ENCODE measurements around the gene PPIE. TPM values are rescaled to one million over a fixed set of nuclear protein-coding genes. Genes with fewer than 3 reads are reported as not detected.
"Not testable (repeated sequence)": the region's sequence is repeated elsewhere in the genome, so short reads cannot be mapped to it uniquely, and the experiment has no call there.

PPIE gene
- total RNA-seq, 1 experiment from 2014 or later, result 45.8 TPM

DNA sequence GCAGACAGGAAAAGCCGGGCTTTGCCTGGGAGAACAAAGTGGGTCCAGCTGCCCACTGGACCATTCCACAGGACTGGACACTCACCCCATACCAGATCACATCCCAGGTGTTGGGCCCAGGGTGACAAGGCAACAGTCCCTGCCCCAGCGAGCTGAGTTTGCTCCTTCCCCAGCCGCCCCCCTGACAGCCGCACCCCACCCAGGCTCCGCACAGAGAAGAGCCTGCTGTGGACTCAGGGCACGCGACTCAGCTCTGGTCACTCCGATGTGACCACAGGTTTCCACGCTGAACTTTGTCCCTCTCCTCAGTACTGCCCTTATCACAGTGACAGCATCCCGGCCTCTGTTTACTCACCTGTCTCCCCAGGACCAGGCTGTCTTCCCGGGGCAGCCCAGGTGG is 48.8 kb downstream of the PPIE start:
- Mint-ChIP-seq H3K27ac (ENCODE audit: low read depth, unreplicated experiment) (no peak overlapping the region), H3K4me3 (ENCODE audit: unreplicated experiment) (peak overlapping the region; percentile 16), H3K4me1 (ENCODE audit: insufficient read depth, unreplicated experiment) (peaks cover 8% of the 10 kb centered on the region), H3K9me3 (ENCODE audit: unreplicated experiment) (no peaks in the 10 kb centered on the region), H3K36me3 (ENCODE audit: insufficient read depth, unreplicated experiment) (no peaks in the 10 kb centered on the region), H3K27me3 (ENCODE audit: insufficient read depth, unreplicated experiment) (no peaks in the 10 kb centered on the region)
- DNase-seq (ENCODE audit: unreplicated experiment), result no peak
- ChIA-PET CTCF (no interaction called here), POLR2A (interaction anchor here (0.8 kb wide), 1 partner anchor 13 kb away, joined by 4 read pairs; no protein-coding TSS in a partner anchor)
- TF ChIP-seq, protein P1, sequence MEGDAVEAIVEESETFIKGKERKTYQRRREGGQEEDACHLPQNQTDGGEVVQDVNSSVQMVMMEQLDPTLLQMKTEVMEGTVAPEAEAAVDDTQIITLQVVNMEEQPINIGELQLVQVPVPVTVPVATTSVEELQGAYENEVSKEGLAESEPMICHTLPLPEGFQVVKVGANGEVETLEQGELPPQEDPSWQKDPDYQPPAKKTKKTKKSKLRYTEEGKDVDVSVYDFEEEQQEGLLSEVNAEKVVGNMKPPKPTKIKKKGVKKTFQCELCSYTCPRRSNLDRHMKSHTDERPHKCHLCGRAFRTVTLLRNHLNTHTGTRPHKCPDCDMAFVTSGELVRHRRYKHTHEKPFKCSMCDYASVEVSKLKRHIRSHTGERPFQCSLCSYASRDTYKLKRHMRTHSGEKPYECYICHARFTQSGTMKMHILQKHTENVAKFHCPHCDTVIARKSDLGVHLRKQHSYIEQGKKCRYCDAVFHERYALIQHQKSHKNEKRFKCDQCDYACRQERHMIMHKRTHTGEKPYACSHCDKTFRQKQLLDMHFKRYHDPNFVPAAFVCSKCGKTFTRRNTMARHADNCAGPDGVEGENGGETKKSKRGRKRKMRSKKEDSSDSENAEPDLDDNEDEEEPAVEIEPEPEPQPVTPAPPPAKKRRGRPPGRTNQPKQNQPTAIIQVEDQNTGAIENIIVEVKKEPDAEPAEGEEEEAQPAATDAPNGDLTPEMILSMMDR (IDR thresholded peaks at IDR 0.05; ENCODE audit: unreplicated experiment), result no peak
- no TSS peak for BruUV-seq (replicated peaks)
- intact Hi-C loops (cut with micrococcal nuclease), result no loop called here

DNA sequence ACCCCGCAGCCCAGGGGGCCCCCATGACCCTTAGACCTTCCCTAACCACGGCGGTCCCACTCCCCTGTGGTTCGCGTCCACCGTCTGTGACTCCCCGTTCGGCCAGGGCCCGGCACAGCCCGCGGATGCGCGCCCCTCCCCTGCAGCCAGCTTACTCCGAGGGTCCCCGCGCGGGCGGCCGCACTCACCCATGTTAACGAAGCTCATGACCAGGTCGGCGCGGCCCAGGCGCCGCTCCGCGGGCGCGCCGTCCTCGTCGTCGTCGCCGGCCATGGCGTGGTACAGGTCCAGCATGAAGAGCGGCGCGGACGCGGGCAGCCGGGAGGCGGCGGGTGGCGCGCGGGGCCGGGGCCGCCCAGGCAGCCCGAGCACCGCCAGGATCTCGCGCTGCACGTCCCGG is 49.3 kb downstream of the PPIE start:
- POLR2A ChIA-PET, result interaction anchor here (1.9 kb wide), 1 partner anchor 49 kb away, joined by 7 read pairs; the partner anchor contains the start of gene PPIE
- H3K27me3 Mint-ChIP-seq (ENCODE audit: insufficient read depth, unreplicated experiment); CTCF ChIA-PET; H3K27ac Mint-ChIP-seq (ENCODE audit: low read depth, unreplicated experiment); H3K36me3 Mint-ChIP-seq (ENCODE audit: insufficient read depth, unreplicated experiment); H3K9me3 Mint-ChIP-seq (ENCODE audit: unreplicated experiment); BruUV-seq (replicated peaks); DNase-seq (ENCODE audit: unreplicated experiment); intact Hi-C loops (cut with micrococcal nuclease); H3K4me3 Mint-ChIP-seq (ENCODE audit: unreplicated experiment): not testable (repeated sequence)
- peaks cover 13% of the 10 kb centered on the region for H3K4me1 Mint-ChIP-seq (ENCODE audit: insufficient read depth, unreplicated experiment)

DNA sequence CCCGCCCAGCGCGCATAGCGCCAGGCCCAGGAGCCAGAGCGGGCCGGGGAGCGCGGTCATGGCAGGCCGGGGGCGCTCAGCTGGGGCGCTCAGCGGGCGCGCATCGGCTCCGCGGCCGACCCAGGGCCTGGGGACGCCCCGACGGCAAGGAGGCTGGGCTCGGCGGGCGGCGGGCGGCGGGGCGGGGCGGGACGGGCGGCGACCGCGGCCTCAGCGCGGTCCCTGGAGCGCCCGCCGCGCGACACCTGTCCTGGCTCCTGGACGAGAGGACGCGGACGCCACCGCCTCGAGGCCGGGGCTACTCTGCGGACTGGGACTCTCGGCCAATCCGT is 49.7 kb downstream of the PPIE start:
- CTCF ChIA-PET, result no interaction called here
- TF ChIP-seq, protein P1 (IDR thresholded peaks at IDR 0.05; ENCODE audit: unreplicated experiment), result no peak
- intact Hi-C loops (cut with micrococcal nuclease), result no loop called here
- peak overlapping the region; percentile 78 for H3K4me3 Mint-ChIP-seq (ENCODE audit: unreplicated experiment)
- no peaks in the 10 kb centered on the region for H3K36me3 Mint-ChIP-seq (ENCODE audit: insufficient read depth, unreplicated experiment)
- no peak overlapping the region for H3K27ac Mint-ChIP-seq (ENCODE audit: low read depth, unreplicated experiment)
- H3K4me1 Mint-ChIP-seq (ENCODE audit: insufficient read depth, unreplicated experiment), result peaks cover 13% of the 10 kb centered on the region
- no TSS peak for BruUV-seq (replicated peaks)
- DNase-seq (ENCODE audit: unreplicated experiment), result no peak
- POLR2A ChIA-PET, result interaction anchor here (1.9 kb wide), 1 partner anchor 49 kb away, joined by 7 read pairs; the partner anchor contains the start of gene PPIE
- H3K27me3 Mint-ChIP-seq (ENCODE audit: insufficient read depth, unreplicated experiment), result no peaks in the 10 kb centered on the region
- H3K9me3 Mint-ChIP-seq (ENCODE audit: unreplicated experiment), result no peaks in the 10 kb centered on the region

DNA sequence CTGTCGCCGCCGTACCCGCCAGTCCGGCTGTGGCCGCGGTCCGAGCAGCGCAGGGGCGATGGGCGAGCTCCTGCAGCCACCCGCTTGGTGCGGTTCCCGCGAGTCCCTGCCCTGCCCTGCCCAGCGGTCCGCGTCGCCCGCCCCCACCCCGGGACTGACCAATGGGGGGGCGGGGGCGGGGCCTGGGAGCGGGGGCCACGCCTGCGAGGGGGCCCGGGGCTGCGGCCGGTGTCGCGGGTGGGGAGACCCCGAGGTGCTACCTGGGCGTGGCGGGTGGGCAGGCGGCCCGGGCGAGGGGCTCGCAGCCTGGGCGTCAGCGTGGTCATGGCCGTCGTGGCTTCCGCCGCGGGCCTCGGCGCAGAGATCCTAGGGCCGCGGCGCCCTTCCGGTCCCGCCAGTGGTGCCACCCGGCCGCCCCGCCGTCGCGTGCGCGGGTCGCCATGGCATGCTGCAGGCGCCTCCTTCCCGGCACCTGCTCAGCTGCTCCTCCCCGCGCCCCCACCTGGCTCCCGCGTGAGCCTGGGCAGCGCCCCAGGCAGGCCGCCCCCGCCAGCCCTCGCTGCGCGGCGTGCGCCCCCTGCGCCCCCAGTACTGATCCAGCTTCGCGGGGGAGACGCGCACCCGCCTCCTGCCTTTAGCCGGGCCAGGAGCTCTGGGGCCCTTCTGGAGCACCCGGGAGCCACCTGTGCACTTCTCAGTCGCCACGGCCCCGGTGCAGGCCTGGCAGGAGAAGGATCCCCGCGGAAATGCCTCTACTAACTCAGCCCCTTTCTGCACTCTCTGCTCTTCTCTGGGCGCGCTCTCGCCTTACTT is 50.3 kb downstream of the PPIE start, which contains the start of gene BMP8B:
BMP8B (minus strand) TSS at position 108 of the 813 bp plus-strand sequence. CDS start 380 bp downstream, outside the sequence.
- CTCF ChIA-PET, result interaction anchor here (0.6 to 0.7 kb wide), 2 partner anchors 194 to 661 kb away, joined by 3 read pairs; no protein-coding TSS in a partner anchor
- POLR2A ChIA-PET, result interaction anchor here (0.9 to 1.9 kb wide), 2 partner anchors 50 to 104 kb away, joined by 3 to 7 read pairs; partner anchors contain the start of gene PPIE
- BruUV-seq (replicated peaks), result no TSS peak
- Mint-ChIP-seq H3K9me3 (ENCODE audit: unreplicated experiment) (no peaks in the 10 kb centered on the region), H3K4me3 (ENCODE audit: unreplicated experiment) (peak within 1 kb of the TSS; percentile 78), H3K27me3 (ENCODE audit: insufficient read depth, unreplicated experiment) (no peaks in the 10 kb centered on the region), H3K36me3 (ENCODE audit: insufficient read depth, unreplicated experiment) (no peaks in the 10 kb centered on the region), H3K27ac (ENCODE audit: low read depth, unreplicated experiment) (peak within 1 kb of the TSS; percentile 27), H3K4me1 (ENCODE audit: insufficient read depth, unreplicated experiment) (peaks cover 13% of the 10 kb centered on the region)
- TF ChIP-seq, protein P1 (IDR thresholded peaks at IDR 0.05; ENCODE audit: unreplicated experiment), result no peak
- intact Hi-C loops (cut with micrococcal nuclease), result no loop called here
- DNase-seq (ENCODE audit: unreplicated experiment), result peak; percentile 67

All from MCF 10A (cell line).